Inferior parietal cortex (tissue), 1 donor: Measurements from ENCODE around the gene KIF22.
"Not testable (repeated sequence)": the region's sequence is repeated elsewhere in the genome, so short reads cannot be mapped to it uniquely, and the experiment has no call there.

Experiments used
- DNase-seq: peaks from one replicate; pipeline ENCODE4 v3.0.0-alpha.2; 2016; ENCODE audit errors: extremely low spot score

KIF22 gene

DNA sequence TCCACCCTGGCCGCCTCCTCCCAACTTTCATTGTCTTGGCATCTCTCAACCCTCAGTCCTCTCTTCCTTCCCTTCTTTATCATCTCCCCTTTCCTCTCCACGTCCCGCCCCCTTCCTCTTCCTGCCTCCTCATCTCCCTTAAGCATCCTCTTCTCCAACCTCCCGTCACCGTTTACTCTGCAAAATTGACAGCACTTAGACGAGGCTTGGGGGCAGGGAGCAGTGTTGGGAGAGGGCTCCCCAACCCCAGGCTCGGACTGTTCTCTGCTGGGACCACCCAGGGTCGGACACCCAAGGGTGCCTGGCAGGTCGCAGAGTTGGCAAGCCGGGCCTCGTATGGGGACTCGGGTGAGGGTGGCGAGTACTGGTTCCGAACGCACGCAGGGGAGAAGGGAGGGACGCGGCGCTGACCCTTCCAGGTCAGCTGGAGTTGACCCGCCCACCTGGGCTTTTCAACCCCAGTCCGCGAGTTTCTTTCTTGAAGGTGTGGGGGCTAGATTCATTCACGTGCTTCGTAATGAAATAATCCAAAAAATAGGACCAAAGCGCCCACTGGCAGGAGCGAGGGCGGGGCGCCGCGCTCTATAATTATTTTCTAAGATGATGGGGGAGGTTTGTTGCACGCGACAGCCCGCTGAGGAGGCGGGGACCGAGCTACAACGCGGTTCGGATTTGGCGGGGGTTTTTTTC is 24.6 kb downstream of the KIF22 start:
- no peak for DNase-seq

GRCh38 chr16:29815793-29816693 is 25.5 kb downstream of the KIF22 start, which contains the start of gene PAGR1:
Gene PAGR1 (plus strand): TSS chr16:29816152. CDS start chr16:29816526, 374 bp downstream.
- peak; percentile 99 for DNase-seq

- no peak for DNase-seq
Observed at GRCh38 chr16:29816694-29817441, 26.3 kb downstream of the KIF22 start.

DNA sequence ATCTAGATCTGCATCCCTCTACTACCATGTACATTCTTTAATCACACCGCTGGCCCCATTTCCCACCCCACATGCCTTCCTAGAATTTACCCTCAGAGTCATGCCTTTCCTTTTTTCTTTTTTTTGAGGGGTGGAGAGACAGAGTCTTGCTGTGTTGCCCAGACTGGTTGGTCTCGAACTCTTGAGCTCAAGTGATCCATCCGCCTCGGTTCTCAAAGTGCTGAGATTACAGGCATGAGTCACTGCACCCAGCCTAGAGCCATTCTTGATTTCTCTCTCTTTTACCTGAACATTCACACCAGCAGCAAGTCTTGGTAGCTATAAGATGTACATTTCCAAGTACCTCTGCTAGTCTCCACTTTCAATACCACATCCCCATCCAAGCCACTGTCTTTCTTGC is 27.5 kb downstream of the KIF22 start:
- no peak for DNase-seq

- DNase-seq, result no peak
Observed at GRCh38 chr16:29819506-29819905, 29.0 kb downstream of the KIF22 start.

DNA sequence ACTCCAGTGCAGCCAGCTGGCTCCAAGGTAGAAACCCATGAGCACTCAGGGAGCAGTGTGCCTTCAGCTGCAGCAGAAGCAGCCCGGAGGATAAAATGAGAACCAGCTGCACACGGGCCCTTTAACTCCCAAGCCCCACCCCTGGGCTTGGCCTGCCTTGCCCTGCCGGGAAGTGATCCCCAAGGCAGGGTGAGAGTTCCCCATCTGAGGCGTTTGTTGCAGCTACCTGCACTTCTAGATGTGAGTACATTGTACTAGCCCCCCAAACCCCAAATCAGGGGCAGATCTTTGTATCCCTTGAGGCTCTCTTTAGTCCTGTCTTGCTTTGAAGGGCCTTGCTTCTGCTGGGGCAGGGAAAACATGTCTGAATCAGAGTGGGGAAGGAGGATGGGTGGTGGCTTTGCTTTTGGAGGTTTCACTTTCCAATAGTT is 29.7 kb downstream of the KIF22 start, which contains the start of gene MVP:
Gene MVP, plus strand, starts transcription at position 192 of the 431 bp plus-strand sequence. CDS start 10,088 bp downstream, outside the sequence.
- DNase-seq, result no peak

DNA sequence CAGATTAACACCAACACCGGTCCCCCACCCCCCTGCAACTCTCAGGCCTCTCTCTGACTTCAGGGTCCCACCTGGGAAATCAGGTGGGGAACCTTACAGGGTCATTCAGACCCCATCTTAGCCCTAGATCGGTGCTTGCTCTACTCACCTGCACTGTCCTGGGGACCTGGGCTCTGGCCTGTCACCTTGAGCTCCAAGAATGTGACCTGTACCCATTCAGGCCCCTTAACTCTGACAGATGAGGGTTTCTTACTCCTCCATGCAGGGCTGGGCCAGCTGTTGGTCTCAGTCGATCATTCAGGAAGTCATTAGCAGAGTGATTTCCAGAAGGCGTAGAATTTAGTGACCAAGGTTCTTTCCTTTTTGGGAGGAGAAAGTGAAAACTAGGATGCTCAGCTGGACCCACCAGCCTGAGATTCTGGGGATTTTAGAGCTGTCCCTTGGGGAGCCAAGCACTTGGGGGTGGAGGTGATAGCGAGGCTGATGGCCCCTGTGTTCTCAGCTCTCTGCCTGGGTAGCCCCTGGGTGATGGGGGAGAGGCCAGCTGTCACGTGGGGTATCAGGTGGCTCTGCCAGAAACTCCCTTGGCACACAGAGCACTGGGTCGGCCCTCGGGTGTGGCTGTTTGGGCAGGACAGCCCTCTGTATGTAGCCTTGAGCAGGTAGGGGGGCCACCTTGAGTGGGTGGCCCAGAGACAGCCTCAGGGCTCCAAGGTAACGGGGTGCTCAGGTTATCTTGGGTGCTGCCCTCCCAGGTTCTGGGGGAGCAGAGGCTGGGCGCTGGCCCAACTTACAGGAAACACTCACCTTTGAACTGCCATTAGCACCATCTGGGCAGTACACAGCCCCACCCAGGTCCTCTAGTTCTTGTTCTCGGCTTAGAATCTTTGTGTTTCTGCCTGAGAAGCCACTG is 30.4 kb downstream of the KIF22 start:
- DNase-seq, result no peak

- DNase-seq, result no peak
Observed at GRCh38 chr16:29821643-29822115, 31.1 kb downstream of the KIF22 start.

GRCh38 chr16:29824589-29825144 is 34.1 kb downstream of the KIF22 start:
- no peak for DNase-seq

DNA sequence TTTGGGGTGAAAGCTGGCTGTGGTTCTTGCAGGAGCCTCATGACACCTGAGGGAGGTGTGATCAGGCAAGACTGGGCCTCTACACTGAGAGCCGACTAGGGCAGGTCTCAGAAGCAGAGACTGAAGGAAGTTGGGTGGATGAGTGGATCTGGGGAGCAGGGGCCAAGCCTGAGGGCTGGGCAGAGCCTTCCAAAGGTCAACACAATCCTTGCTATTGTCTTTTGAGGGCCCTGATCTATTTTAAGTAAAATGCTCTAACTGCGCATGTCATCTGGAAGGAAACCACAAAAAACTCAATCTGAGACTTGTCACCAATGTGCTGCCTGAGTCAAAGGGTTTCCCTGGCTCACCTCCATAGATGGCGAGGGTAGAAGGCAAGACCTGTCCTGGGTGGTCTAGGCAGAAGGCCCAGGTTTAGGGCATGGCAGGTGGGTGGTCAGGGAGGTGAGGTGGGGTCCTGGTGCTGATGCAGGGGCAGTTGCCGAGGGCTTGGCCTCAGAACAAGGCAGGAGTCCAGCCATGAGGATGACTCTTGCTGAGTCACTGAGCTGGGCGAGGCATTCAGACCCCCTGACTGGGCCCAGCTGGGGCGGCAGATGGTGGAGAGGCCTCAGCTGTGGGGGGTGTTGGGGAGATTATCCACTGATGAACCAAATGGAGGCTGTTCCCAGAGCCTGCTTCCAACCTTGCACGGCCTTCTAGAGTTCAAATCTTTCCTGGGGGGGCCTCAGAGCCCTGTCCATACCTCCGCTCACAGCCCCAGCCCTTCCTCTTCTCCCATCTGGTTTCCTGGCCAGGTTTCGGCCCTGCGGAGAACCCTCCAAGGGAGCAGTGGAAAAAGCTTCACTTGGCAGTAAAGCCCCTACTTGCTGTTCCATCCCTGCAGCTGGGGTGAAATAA is 34.8 kb downstream of the KIF22 start:
- DNase-seq, result no peak

- DNase-seq, result no peak
Observed at GRCh38 chr16:29826342-29826695, 35.8 kb downstream of the KIF22 start.

- no peak for DNase-seq
Observed at GRCh38 chr16:29830774-29831173, 40.2 kb downstream of the KIF22 start.

DNA sequence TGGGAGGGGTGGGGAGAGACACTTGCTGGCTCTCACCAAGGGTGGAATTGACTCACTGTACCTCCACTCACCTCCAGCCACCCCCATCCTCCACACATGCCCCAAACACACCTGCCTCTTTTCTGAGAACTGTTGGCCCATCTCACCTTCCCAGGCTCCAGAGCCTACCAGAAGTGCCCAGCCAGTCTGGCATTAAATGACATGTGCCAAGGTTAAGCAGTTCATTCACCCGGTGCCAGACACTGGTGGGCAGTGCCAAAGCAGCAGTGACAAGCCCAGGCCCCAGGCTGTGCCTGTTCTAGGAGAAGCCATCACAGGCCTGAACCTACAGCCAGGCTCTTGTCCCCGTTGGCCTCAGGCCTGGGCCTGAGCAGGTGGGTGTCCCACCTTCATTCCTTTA is 40.9 kb downstream of the KIF22 start:
- DNase-seq, result no peak

- DNase-seq, result not testable (repeated sequence)
Observed at GRCh38 chr16:29833219-29833618, 42.7 kb downstream of the KIF22 start.

DNA sequence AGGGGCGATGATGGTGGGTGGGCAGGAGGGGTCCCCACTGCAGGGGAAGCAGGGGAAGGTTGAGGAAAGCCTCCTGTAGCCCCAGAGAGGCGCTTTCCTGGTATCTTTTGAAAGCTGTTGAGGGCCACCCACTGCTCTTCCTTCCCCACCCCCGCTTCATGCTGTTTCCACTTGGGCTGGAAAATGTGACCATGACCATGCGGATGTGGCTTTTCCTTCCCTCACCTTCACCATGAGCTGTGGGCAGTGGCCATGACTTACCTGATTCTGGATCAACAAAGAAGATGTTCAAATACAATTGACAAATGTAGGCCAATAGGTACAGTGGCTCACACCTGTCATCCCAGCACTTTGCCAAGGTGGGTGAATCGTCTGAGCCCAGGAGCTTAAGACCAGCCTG is 43.5 kb downstream of the KIF22 start:
- no peak for DNase-seq

DNA sequence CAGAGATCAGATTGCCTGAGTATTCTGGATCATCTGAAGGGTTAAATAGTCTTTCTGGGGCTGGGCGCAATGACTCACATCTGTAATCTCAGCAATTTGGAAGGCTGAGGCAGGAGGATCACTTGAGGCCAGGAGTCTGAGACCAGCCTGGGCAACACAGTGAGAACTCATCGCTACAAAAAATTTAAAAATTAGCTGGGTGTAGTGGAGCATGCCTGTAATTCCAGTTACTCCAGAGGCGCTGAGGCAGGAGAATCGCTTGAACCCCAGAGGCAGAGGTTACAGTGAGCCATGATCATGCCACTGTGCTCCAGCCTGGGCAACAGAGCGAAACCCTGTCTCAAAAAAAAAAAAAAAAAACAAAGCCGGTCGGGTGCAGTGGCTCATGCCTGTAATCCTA is 45.4 kb downstream of the KIF22 start:
- DNase-seq, result no peak

DNA sequence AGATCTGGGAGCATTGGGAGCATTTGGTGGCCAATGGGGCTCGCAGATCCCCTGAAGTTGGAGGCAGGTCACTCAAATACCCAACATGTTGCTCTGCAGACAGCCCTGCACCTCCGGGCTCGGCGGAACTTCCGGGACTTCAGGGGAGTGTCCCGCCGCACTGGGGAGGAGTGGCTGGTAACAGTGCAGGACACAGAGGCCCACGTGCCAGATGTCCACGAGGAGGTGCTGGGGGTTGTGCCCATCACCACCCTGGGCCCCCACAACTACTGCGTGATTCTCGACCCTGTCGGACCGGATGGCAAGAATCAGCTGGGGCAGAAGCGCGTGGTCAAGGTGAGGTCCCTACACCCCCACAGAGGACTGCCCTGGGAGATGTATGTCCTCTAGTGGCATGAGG is 46.1 kb downstream of the KIF22 start:
- no peak for DNase-seq

- no peak for DNase-seq
Observed at GRCh38 chr16:29837841-29838240, 47.3 kb downstream of the KIF22 start.

GRCh38 chr16:29839822-29840221 is 49.3 kb downstream of the KIF22 start:
- DNase-seq, result no peak

- no peak for DNase-seq
Observed at GRCh38 chr16:29840240-29840639, 49.7 kb downstream of the KIF22 start.
